Measurements from ENCODE around the gene POLR3K.

Gene POLR3K

GRCh38 chr16:41439-42068 lies 11.9 kb downstream of the POLR3K start:
- TF ChIP-seq SIN3A (IDR thresholded peaks at IDR 0.05; ENCODE audit: borderline replicate concordance, insufficient read depth, low read length) = no peak
- TF ChIP-seq TAF1 (IDR thresholded peaks at IDR 0.05; ENCODE audit: borderline replicate concordance, insufficient read depth, low read length) = no peak
- no peak for TF ChIP-seq REST (IDR thresholded peaks at IDR 0.05; ENCODE audit: insufficient read depth in 1 of 2, low read depth in 2 of 2, low read length in 2 of 2)
- TF ChIP-seq POLR2AphosphoS5 (IDR thresholded peaks at IDR 0.05; ENCODE audit: low read depth, low read length) = no peak
- TF ChIP-seq FOXP2 (optimal IDR thresholded peaks at IDR 0.05; ENCODE audit: borderline replicate concordance, extremely low read depth, extremely low read length, insufficient read depth) = no peak

- TF ChIP-seq TAF1 (IDR thresholded peaks at IDR 0.05; ENCODE audit: borderline replicate concordance, insufficient read depth, low read length) = no peak
- peak; percentile 11; the same call in 1 of the 2 replicates for TF ChIP-seq POLR2AphosphoS5 (IDR thresholded peaks at IDR 0.05; ENCODE audit: low read depth, low read length)
These were observed 14.2 kb downstream of the POLR3K start for GRCh38 chr16:38941-39892.

- TF ChIP-seq REST (IDR thresholded peaks at IDR 0.05; ENCODE audit: insufficient read depth in 1 of 2, low read depth in 2 of 2, low read length in 2 of 2) = no peak
These were observed 15.9 kb downstream of the POLR3K start for GRCh38 chr16:37511-37910.

GRCh38 chr16:36336-36984 lies 16.9 kb downstream of the POLR3K start:
- no peak for TF ChIP-seq SIN3A (IDR thresholded peaks at IDR 0.05; ENCODE audit: borderline replicate concordance, insufficient read depth, low read length)
- no peak for TF ChIP-seq FOXP2 (optimal IDR thresholded peaks at IDR 0.05; ENCODE audit: borderline replicate concordance, extremely low read depth, extremely low read length, insufficient read depth)
- TF ChIP-seq REST (IDR thresholded peaks at IDR 0.05; ENCODE audit: insufficient read depth in 1 of 2, low read depth in 2 of 2, low read length in 2 of 2) = no peak
- TF ChIP-seq TAF1 (IDR thresholded peaks at IDR 0.05; ENCODE audit: borderline replicate concordance, insufficient read depth, low read length) = no peak
- no peak for TF ChIP-seq POLR2AphosphoS5 (IDR thresholded peaks at IDR 0.05; ENCODE audit: low read depth, low read length)

- TF ChIP-seq FOXP2 (optimal IDR thresholded peaks at IDR 0.05; ENCODE audit: borderline replicate concordance, extremely low read depth, extremely low read length, insufficient read depth) (no peak), SIN3A (IDR thresholded peaks at IDR 0.05; ENCODE audit: borderline replicate concordance, insufficient read depth, low read length) (no peak), POLR2AphosphoS5 (IDR thresholded peaks at IDR 0.05; ENCODE audit: low read depth, low read length) (no peak), TAF1 (IDR thresholded peaks at IDR 0.05; ENCODE audit: borderline replicate concordance, insufficient read depth, low read length) (no peak), REST (IDR thresholded peaks at IDR 0.05; ENCODE audit: insufficient read depth in 1 of 2, low read depth in 2 of 2, low read length in 2 of 2) (no peak)
These were observed 17.6 kb downstream of the POLR3K start for GRCh38 chr16:35678-36305.

Data from PFSK-1 (cell line).